Measurements from ENCODE around the gene FZR1. TPM values are rescaled to one million over a fixed set of nuclear protein-coding genes. Genes with fewer than 3 reads are reported as not detected.
A peak's percentile ranks its signal among the peaks of the same experiment; 100 is the strongest.

FZR1 gene
- total and polyA plus RNA-seq, 9 of the 15 experiments (the other 6 are each of a cell fraction or from before 2014, with no cell fraction given), result 0.18 to 48.0 (median 22.2) TPM

DNA sequence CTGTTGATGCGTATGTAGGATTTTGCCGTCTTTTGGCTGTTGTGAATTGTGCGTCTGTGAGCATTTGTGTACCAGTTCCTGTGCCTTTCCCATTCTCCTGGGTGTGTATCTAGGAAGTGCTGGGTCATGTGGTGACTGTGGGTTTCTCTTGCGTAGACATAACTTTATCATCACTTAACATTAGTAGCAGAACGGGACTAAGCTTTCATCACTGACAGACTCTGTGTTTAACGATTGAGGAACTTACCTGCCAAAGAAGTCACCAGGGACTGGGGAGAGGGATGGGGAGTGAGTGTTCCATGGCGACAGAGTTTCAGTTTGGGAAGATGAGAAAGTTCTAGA is 15.0 kb downstream of the FZR1 start:
- Histone ChIP-seq H3K79me2 (ENCODE audit: control insufficient read depth, insufficient read depth, low read length) (peaks cover 60% of the 10 kb centered on the region), H3K27ac (ENCODE audit: extremely low read depth, low read depth, low read length) (peak overlapping the region; percentile 86), H3K4me2 (ENCODE audit: insufficient read depth, low read length) (peak overlapping the region; percentile 78), H3K9me3 (replicated peaks; ENCODE audit: control insufficient read depth, insufficient read depth, low read depth, low read length) (no peaks in the 10 kb centered on the region), H3K27me3 (ENCODE audit: control insufficient read depth in 2 of 2, insufficient read depth in 2 of 2, low read length in 2 of 2) (no peaks in the 10 kb centered on the region), H3K9ac (ENCODE audit: insufficient read depth in 1 of 2, low read depth in 2 of 2, low read length in 2 of 2) (peak overlapping the region; percentile 49 to 88), H2AFZ (ENCODE audit: low read depth, low read length) (peak overlapping the region; percentile 53), H4K20me1 (replicated peaks; ENCODE audit: control insufficient read depth, insufficient read depth, low read length) (peaks cover 12% of the 10 kb centered on the region), H3K4me1 (replicated peaks in 1 of 2; ENCODE audit: control insufficient read depth in 2 of 2, insufficient read depth in 2 of 2, low read length in 2 of 2) (peaks cover 19 to 80% of the 10 kb centered on the region in 2 experiments), H3K4me3 (no peak overlapping the region), H3K9me1 (ENCODE audit: control insufficient read depth, insufficient read depth, low read length) (peaks cover 4% of the 10 kb centered on the region), H3K36me3 (ENCODE audit: control insufficient read depth, insufficient read depth, low read length) (peaks cover 48% of the 10 kb centered on the region; the same call in 1 of the 3 replicates)
- FAIRE-seq (no peak), ATAC-seq (peak; percentile 56), DNase-seq (ENCODE audit: extremely low read depth in 1 of 4, low spot score in 3 of 4) (peak in 2 of 4 experiments; percentile 67 to 75)
- WGBS (ENCODE audit: insufficient coverage, low coverage, missing lambda C conversion rate), result 8% methylated on average over 7 of the region's 7 CpGs
- in situ Hi-C loops (cut with MboI), result no loop called here
- no TSS peak for BruUV-seq (replicated peaks)
- POLR2A ChIA-PET, result interaction anchor here (0.6 to 1.9 kb wide), 13 partner anchors 9 to 221 kb away, joined by 3 to 15 read pairs (median 4); partner anchors contain the start of gene TEKTIP1
- CTCF ChIA-PET (ENCODE audit: low intra/inter-chr PET ratio), result interaction anchor here (0.6 kb wide), 1 partner anchor 48 kb away, joined by 3 read pairs; no protein-coding TSS in a partner anchor
- intact Hi-C loops (cut with micrococcal nuclease), result no loop called here
- TF ChIP-seq, protein P1, sequence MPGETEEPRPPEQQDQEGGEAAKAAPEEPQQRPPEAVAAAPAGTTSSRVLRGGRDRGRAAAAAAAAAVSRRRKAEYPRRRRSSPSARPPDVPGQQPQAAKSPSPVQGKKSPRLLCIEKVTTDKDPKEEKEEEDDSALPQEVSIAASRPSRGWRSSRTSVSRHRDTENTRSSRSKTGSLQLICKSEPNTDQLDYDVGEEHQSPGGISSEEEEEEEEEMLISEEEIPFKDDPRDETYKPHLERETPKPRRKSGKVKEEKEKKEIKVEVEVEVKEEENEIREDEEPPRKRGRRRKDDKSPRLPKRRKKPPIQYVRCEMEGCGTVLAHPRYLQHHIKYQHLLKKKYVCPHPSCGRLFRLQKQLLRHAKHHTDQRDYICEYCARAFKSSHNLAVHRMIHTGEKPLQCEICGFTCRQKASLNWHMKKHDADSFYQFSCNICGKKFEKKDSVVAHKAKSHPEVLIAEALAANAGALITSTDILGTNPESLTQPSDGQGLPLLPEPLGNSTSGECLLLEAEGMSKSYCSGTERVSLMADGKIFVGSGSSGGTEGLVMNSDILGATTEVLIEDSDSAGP (CRISPR knock-in tag; IDR thresholded peaks at IDR 0.05), result no peak
- TF ChIP-seq KLF13 (tag; IDR thresholded peaks at IDR 0.05; ENCODE audit: borderline replicate concordance, low read depth) (no peak), CHD1 (IDR thresholded peaks at IDR 0.05; ENCODE audit: low read length) (no peak), SNRNP70 (optimal IDR thresholded peaks at IDR 0.05; ENCODE audit: low read depth, low read length) (no peak), SMARCA5 (IDR thresholded peaks at IDR 0.05) (no peak), TAF9B (IDR thresholded peaks at IDR 0.05; ENCODE audit: partially characterized antibody) (no peak), ZNF3 (CRISPR knock-in tag; IDR thresholded peaks at IDR 0.05) (no peak)
- TF ChIP-seq, protein P2, sequence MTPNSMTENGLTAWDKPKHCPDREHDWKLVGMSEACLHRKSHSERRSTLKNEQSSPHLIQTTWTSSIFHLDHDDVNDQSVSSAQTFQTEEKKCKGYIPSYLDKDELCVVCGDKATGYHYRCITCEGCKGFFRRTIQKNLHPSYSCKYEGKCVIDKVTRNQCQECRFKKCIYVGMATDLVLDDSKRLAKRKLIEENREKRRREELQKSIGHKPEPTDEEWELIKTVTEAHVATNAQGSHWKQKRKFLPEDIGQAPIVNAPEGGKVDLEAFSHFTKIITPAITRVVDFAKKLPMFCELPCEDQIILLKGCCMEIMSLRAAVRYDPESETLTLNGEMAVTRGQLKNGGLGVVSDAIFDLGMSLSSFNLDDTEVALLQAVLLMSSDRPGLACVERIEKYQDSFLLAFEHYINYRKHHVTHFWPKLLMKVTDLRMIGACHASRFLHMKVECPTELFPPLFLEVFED (CRISPR knock-in tag; conservative IDR thresholded peaks at IDR 0.05), result no peak
- TF ChIP-seq, protein P3, sequence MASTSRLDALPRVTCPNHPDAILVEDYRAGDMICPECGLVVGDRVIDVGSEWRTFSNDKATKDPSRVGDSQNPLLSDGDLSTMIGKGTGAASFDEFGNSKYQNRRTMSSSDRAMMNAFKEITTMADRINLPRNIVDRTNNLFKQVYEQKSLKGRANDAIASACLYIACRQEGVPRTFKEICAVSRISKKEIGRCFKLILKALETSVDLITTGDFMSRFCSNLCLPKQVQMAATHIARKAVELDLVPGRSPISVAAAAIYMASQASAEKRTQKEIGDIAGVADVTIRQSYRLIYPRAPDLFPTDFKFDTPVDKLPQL (IDR thresholded peaks at IDR 0.05; ENCODE audit: extremely low read depth, insufficient read length), result no peak
- TF ChIP-seq, protein P4, sequence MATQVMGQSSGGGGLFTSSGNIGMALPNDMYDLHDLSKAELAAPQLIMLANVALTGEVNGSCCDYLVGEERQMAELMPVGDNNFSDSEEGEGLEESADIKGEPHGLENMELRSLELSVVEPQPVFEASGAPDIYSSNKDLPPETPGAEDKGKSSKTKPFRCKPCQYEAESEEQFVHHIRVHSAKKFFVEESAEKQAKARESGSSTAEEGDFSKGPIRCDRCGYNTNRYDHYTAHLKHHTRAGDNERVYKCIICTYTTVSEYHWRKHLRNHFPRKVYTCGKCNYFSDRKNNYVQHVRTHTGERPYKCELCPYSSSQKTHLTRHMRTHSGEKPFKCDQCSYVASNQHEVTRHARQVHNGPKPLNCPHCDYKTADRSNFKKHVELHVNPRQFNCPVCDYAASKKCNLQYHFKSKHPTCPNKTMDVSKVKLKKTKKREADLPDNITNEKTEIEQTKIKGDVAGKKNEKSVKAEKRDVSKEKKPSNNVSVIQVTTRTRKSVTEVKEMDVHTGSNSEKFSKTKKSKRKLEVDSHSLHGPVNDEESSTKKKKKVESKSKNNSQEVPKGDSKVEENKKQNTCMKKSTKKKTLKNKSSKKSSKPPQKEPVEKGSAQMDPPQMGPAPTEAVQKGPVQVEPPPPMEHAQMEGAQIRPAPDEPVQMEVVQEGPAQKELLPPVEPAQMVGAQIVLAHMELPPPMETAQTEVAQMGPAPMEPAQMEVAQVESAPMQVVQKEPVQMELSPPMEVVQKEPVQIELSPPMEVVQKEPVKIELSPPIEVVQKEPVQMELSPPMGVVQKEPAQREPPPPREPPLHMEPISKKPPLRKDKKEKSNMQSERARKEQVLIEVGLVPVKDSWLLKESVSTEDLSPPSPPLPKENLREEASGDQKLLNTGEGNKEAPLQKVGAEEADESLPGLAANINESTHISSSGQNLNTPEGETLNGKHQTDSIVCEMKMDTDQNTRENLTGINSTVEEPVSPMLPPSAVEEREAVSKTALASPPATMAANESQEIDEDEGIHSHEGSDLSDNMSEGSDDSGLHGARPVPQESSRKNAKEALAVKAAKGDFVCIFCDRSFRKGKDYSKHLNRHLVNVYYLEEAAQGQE (IDR thresholded peaks at IDR 0.05; ENCODE audit: borderline replicate concordance), result no peak
- TF ChIP-seq, protein P4 (CRISPR knock-in tag; IDR thresholded peaks at IDR 0.05; ENCODE audit: low read depth), result no peak
